NCI-H2196 (cell line): Measurements from ENCODE around the gene CD47.

Experiments
- DNase-seq: peaks from one replicate; lab custom pipeline; 2025; ENCODE audit not compliant: unreplicated experiment; lab: John Stamatoyannopoulos, UW

Gene CD47

GRCh38 chr3:108018552-108018951, 72.3 kb downstream of the CD47 start:
- no peak for DNase-seq

- no peak for DNase-seq
Observed at GRCh38 chr3:108017587-108017986, 73.2 kb downstream of the CD47 start.

GRCh38 chr3:108014943-108015342, 75.9 kb downstream of the CD47 start:
- no peak for DNase-seq

GRCh38 chr3:108013141-108014055, 77.4 kb downstream of the CD47 start:
- DNase-seq: no peak

- no peak for DNase-seq
Observed at GRCh38 chr3:108012304-108012703, 78.5 kb downstream of the CD47 start.

- no peak for DNase-seq
Observed at GRCh38 chr3:108011616-108012015, 79.2 kb downstream of the CD47 start.

GRCh38 chr3:108008931-108009639, 81.7 kb downstream of the CD47 start:
- no peak for DNase-seq

- DNase-seq: no peak
Observed at GRCh38 chr3:108008106-108008505, 82.7 kb downstream of the CD47 start.

GRCh38 chr3:108006881-108007331, 83.9 kb downstream of the CD47 start:
- DNase-seq: no peak

GRCh38 chr3:108006077-108006771, 84.6 kb downstream of the CD47 start:
- no peak for DNase-seq

- DNase-seq: no peak
Observed at GRCh38 chr3:108004647-108005046, 86.2 kb downstream of the CD47 start.

GRCh38 chr3:108001457-108001856, 89.4 kb downstream of the CD47 start:
- DNase-seq: no peak

- DNase-seq: no peak
Observed at GRCh38 chr3:107999215-107999775, 91.5 kb downstream of the CD47 start.

GRCh38 chr3:107997671-107998070, 93.2 kb downstream of the CD47 start:
- DNase-seq: no peak

GRCh38 chr3:107995823-107996222, 95.0 kb downstream of the CD47 start:
- no peak for DNase-seq

GRCh38 chr3:107994956-107995715, 95.7 kb downstream of the CD47 start:
- no peak for DNase-seq

- DNase-seq: no peak
Observed at GRCh38 chr3:107994181-107994580, 96.7 kb downstream of the CD47 start.

GRCh38 chr3:107993771-107994170, 97.1 kb downstream of the CD47 start:
- DNase-seq: no peak
